ENCODE data around the gene POLE. TPM values are rescaled to one million over a fixed set of nuclear protein-coding genes. Genes with fewer than 3 reads are reported as not detected.

The POLE gene
- polyA plus RNA-seq, 1 of the 3 experiments (the other 2 are of a cell fraction) = 20.1 TPM

- TF ChIP-seq RCOR1 (IDR thresholded peaks at IDR 0.05; ENCODE audit: low read length) = no peak
- TF ChIP-seq USF1 (IDR thresholded peaks at IDR 0.05; ENCODE audit: borderline replicate concordance, low read depth) = no peak
- no peak for TF ChIP-seq SMC3 (IDR thresholded peaks at IDR 0.05; ENCODE audit: low read depth, low read length)
- TF ChIP-seq CTCF (IDR thresholded peaks at IDR 0.05) = no peak
- TF ChIP-seq RFX5 (IDR thresholded peaks at IDR 0.05; ENCODE audit: low read length) = no peak
Observed at GRCh38 chr12:132659146-132659545, 28.0 kb downstream of the POLE start.

DNA sequence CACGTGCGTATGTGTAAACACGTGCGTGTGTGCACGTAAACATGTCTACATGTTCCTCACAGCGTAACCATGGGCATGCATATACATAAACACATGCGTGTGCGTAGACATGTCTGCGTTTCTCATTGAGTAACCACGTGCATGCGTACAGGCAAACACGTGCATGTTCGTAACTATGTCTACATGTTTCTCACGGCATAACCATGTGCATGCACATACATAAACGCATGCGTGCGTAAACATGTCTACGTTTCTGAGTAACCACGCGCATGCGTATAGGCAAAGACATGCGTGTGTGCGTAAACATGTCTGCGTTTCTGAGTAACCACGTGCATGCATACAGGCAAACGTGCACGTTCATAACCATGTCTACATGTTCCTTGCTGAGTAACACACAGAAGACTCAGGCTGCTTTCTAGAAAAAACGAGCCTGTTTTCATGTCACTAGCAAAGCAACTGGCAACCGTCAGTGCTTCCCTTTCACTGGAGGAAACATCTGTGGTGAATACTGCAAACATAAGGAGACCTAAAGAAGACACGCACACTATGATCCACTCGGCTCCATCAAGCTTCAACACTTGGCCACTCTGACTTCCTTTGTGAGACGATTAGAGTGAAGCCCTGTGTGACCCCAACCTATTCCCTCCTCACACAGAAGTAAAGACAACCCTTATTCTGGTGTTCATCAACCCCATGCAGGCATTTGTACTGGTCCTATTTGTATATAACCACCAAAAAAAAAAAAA, 28.8 kb downstream of the POLE start:
- Histone ChIP-seq H3K79me2 (ENCODE audit: insufficient read depth) (no peaks in the 10 kb centered on the region), H3K4me2 (no peak overlapping the region), H3K9ac (no peak overlapping the region), H4K20me1 (ENCODE audit: insufficient read depth) (no peaks in the 10 kb centered on the region), H3K9me3 (no peaks in the 10 kb centered on the region), H2AFZ (ENCODE audit: low read depth) (no peak overlapping the region), H3K27ac (ENCODE audit: low read depth in 2 of 2, low read length in 1 of 2) (no peak overlapping the region), H3K27me3 (ENCODE audit: insufficient read depth) (no peaks in the 10 kb centered on the region), H3K36me3 (replicated peaks in 1 of 2; ENCODE audit: control insufficient read depth in 1 of 2, insufficient read depth in 2 of 2, low read length in 1 of 2) (peaks cover 22 to 67% of the 10 kb centered on the region in 2 experiments), H3F3A (replicated peaks; ENCODE audit: insufficient read depth) (no peaks in the 10 kb centered on the region), H3K9me2 (no peaks in the 10 kb centered on the region), H3K4me3 (ENCODE audit: low read depth in 2 of 2, low read length in 1 of 2) (no peak overlapping the region), H3K4me1 (ENCODE audit: control insufficient read depth in 1 of 2, insufficient read depth in 2 of 2, low read depth in 1 of 2, low read length in 1 of 2) (no peaks in the 10 kb centered on the region)
- POLR2A ChIA-PET = no interaction called here
- DNase-seq = no peak
- TF ChIP-seq MEF2A (IDR thresholded peaks at IDR 0.05; ENCODE audit: borderline replicate concordance, low read depth) (no peak), GATA2 (CRISPR knock-in tag; IDR thresholded peaks at IDR 0.05) (no peak), RXRA (IDR thresholded peaks at IDR 0.05; ENCODE audit: borderline replicate concordance, low read depth) (no peak), EP300 (IDR thresholded peaks at IDR 0.05; ENCODE audit: borderline replicate concordance in 1 of 2, low read depth in 1 of 2, low read length in 1 of 2) (no peak), FOXJ3 (CRISPR knock-in tag; IDR thresholded peaks at IDR 0.05) (no peak), FOSL2 (IDR thresholded peaks at IDR 0.05; ENCODE audit: borderline replicate concordance, low read depth) (no peak), EZH2phosphoT487 (IDR thresholded peaks at IDR 0.05; ENCODE audit: borderline replicate concordance, low read depth) (no peak), SIN3A (IDR thresholded peaks at IDR 0.05; ENCODE audit: borderline replicate concordance, low read depth, low read length) (no peak), ELF1 (IDR thresholded peaks at IDR 0.05) (no peak), MAX (IDR thresholded peaks at IDR 0.05; ENCODE audit: low read depth) (no peak), YY1 (IDR thresholded peaks at IDR 0.05; ENCODE audit: low read depth) (no peak), NRF1 (IDR thresholded peaks at IDR 0.05; ENCODE audit: low read depth, low read length) (no peak)
- CTCF ChIA-PET = interaction anchor here (1.2 to 1.8 kb wide), 2 partner anchors 44 kb away, joined by 5 to 7 read pairs; no protein-coding TSS in a partner anchor
- WGBS (ENCODE audit: low lambda C conversion rate) = 95% methylated on average over 32 of the region's 32 CpGs

More at GRCh38 chr12:132659146-132659545, 28.0 kb downstream of the POLE start:
- no peak overlapping the region for H2AFZ ChIP-seq (ENCODE audit: low read depth)
- H3K4me3 ChIP-seq (ENCODE audit: low read depth in 2 of 2, low read length in 1 of 2) = no peak overlapping the region
- CTCF ChIA-PET = interaction anchor here (0.9 to 1.8 kb wide), 2 partner anchors 23 to 44 kb away, joined by 3 to 5 read pairs; no protein-coding TSS in a partner anchor
- H4K20me1 ChIP-seq (ENCODE audit: insufficient read depth) = no peaks in the 10 kb centered on the region
- DNase-seq = no peak
- no peaks in the 10 kb centered on the region for H3K79me2 ChIP-seq (ENCODE audit: insufficient read depth)
- POLR2A ChIA-PET = no interaction called here
- WGBS (ENCODE audit: low lambda C conversion rate) = 95% methylated on average over 13 of the region's 16 CpGs
- H3K4me1 ChIP-seq (ENCODE audit: control insufficient read depth in 1 of 2, insufficient read depth in 2 of 2, low read depth in 1 of 2, low read length in 1 of 2) = no peaks in the 10 kb centered on the region
- H3K4me2 ChIP-seq = no peak overlapping the region
- H3K27me3 ChIP-seq (ENCODE audit: insufficient read depth) = no peaks in the 10 kb centered on the region
- peaks cover 22 to 71% of the 10 kb centered on the region in 2 experiments for H3K36me3 ChIP-seq (replicated peaks in 1 of 2; ENCODE audit: control insufficient read depth in 1 of 2, insufficient read depth in 2 of 2, low read length in 1 of 2)
- H3K9ac ChIP-seq = no peak overlapping the region
- no peaks in the 10 kb centered on the region for H3F3A ChIP-seq (replicated peaks; ENCODE audit: insufficient read depth)
- no peaks in the 10 kb centered on the region for H3K9me2 ChIP-seq
- H3K27ac ChIP-seq (ENCODE audit: low read depth in 2 of 2, low read length in 1 of 2) = no peak overlapping the region
- no peaks in the 10 kb centered on the region for H3K9me3 ChIP-seq

Data from SK-N-SH (cell line).